GM18861 (cell line): ENCODE measurements around the gene CXCL16.

Experiments used
- ATAC-seq: cut with Tn5 transposase; IDR thresholded peaks from one replicate; pipeline ENCODE4 v1.9.1; 2021; ENCODE audit not compliant: unreplicated experiment

Gene CXCL16

DNA sequence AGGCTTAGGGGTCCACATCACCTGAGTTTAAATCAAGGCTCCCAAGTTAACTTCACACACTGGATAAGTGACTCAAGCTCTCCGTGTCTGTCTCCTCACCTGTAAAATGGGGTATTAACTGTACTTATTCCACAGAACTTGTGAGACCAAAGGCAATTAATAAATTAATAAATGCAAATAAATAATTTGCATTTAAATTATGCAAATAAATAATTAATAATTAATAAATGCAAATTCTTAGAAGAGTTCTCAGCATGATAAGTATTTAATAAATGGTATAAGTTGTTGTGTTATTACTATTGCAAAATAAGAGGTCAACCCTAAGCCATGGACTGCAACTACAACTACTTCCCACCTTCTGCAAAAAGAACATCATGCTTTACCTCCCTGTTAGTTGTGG lies 13.7 kb upstream of the CXCL16 start:
- ATAC-seq, result no peak

DNA sequence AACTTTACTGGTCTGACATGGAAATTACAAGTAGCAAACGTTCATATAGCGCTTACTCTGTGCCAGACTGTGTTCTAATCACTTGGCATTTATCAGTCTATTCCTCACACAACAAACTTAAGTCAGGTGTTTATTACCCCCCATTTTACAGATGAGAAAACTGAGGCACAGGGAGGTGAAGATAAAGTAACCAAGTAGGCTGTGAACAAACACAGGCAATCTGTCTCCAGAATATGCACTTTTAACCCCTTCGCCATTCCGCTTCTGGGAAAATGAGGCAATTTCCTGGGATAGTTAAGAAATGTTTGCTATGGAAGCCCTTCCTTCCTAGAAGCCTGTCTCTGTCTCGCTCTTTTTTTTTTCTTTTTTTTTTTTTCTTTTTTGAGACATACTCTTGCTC lies 12.2 kb upstream of the CXCL16 start:
- no peak for ATAC-seq

DNA sequence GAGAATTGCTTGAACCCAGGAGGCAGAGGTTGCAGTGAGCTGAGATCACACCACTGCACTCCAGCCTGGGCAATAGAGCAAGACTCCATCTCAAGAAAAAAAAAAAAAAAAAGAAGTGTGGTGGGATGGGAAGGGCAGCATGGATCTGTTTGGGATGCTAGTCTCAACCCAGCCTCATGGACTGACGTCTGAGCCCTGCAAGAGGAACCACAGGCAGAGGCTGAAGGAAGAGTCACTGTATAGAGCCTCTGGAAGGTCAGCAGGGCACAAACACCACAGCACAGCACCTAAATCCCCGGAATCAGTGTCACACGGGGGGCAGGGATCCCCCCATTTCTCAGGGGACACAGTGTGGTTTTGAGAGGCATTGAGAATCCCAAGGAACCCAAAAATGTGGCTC lies 10.9 kb upstream of the CXCL16 start:
- no peak for ATAC-seq

DNA sequence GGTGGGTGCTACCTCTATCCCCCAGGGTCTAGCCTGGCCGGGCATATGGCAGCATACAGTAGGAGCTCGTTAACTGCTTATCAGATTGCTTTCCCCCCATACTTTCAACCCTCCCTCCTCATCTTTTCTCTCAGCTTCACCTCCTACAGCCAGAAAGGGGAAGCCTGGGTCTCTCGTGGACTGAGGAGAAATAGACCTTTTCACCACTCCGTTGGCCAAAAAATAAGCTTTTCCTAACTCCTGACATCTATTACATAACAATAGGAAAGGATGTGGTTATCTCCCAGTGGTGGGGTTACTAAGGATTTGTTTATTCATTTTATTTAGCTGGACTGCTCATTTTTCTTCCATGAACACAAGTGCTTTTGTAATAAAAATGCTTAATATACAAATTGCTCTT lies 9.0 kb upstream of the CXCL16 start:
- ATAC-seq, result no peak

DNA sequence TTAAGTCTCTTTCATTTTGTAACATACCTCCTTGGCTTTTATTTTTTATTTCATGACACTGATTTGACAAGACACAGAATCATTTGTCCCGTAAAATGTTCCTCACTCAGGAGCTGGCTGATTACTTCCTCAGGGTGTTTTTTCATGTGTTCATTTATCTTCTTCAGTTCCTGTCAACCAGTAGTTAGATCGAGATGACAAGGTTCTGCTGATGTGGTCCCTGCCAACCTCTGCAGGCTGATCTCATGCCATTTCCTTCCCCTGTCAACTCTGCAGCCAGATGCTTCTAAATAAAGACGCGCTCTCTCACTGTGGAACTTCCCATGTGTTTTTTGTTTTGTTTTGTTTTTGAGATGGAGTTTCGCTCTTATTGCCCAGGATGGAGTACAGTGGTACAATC lies 8.1 kb upstream of the CXCL16 start:
- no peak for ATAC-seq

DNA sequence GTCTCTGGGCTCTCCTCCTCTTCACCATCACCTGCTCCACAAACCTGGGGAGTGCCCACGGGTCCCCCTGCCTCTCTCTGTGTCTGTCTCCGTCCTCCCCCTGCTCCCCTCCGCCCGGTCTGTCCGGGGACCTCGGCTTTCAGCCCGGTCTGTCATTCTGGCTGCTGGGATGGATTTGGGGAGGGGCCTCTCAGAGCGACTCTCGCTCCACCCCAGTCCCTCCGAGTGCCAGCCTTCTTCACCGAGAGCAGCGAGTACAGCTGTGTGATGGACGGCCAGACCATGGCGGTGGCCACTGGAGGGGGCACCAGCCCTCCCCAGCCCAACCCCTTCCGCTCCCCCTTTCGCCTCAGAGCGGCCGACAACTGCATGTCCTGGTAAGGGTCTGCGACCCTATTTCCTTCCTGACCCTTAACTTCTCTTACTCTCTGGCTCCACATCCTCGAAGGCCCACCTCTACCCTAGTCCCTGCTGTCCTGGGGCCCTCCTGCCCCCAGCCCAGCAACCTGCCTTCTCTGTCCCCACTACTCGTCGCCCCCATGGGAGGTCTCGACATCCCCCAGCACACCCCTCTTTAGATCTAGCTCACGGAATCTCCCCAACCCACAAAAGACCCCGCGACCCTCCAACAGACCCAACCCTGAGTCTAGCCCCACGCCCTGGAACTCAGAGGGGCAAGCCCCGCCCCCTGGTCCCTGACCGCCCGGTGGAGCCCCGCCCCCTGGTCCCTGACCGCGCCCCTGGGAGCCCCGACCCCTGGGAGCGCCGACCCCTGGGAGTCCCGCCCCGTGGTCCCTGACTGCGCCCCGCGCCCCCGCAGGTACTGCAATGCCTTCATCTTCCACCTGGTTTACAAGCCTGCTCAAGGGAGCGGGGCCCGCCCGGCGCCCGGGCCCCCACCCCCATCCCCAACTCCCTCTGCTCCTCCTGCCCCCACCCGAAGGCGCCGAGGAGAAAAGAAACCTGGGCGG lies 5.6 kb upstream of the CXCL16 start:
- ATAC-seq, result no peak

DNA sequence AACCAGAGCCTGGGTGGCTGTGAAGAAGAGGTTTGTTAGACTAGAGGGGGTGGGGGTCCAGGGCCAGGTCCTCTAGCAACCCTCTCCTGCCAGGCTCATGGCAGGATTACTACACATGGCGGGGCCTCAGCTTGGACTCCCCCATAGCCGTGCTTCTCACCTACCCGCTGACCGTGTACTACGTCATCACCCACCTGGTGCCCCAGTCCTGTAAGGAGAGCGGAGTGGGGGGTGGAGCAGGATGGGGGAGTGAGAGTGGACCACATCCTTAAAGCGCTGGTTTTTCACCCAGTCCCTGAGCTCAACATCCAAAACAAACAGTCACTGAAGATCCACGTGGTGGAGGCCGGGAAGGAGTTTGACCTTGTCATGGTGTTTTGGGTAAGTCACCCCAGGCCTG lies 4.2 kb upstream of the CXCL16 start:
- ATAC-seq, result no peak

DNA sequence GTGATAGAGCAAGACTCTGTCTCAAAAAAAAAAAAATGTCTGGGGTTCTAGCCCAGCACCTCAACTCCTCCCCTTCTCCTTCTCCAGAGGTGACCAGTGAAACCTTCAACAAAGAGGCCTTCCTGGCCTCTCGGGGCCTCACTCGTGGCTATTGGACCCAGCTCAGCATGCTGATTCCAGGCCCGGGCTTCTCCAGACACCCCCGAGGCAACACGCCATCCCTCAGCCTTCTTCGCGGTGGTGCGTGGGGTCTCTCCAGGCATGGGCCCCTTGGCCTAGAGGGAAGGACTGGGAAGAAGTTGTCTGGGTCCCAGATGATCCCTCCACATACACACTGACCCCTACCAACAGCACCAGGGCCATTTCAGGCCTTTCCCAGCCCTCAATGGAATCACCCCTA lies 3.5 kb upstream of the CXCL16 start:
- no peak for ATAC-seq

DNA sequence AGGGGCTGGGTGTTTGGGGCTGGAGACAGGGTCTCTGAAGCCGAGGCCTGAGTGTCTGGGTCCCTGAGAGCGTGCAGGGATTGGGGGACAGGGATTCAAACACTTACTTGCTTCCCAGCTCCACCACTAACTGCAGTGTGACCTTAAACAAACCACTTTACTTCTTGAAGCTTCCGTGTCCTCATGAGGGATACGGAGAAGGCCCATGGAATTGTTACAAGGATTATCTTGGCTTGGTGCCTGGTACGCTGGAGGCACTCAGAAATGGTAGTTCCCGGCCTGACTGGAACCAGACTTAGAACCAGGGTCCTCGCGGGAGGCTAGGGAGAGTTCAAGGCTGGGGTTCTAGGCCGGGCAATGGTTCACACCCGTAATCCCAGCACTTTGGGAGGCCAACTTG lies 2.9 kb upstream of the CXCL16 start:
- no peak for ATAC-seq

DNA sequence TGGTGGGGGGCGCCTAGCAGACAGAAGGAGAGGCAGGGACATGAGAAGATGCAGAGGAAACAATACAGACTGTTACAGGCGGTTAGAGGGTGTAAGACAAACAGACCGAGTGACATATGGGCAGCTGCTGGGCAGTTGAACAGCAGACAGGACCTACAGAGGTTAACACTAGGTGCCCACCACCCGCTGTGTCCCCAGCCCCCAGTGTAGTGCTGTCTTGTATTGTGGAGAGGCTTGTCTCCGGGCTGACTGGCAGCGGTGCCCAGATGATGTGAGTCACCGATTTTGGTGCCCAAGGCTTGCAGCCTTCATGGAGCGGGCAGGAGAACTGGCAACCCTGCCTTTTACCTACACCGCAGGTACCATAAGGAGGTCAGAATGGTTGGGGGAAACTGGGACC lies 2.4 kb upstream of the CXCL16 start:
- no peak for ATAC-seq

DNA sequence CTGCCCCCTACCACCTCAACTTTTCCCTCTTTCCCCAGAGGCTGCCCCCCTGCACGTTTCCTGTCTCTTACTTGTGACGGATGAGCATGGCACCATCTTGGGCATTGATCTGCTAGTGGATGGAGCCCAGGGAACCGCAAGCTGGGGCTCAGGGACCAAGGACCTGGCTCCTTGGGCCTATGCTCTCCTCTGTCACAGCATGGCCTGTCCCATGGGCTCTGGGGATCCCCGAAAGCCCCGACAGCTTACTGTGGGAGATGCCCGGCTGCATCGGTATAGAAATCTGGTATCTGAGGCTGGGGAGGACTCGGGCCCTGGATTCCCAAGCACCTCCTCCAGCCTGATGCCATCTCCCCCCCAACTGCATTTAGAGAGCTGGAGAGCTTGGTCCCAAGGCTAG lies 1.8 kb upstream of the CXCL16 start:
- no peak for ATAC-seq

DNA sequence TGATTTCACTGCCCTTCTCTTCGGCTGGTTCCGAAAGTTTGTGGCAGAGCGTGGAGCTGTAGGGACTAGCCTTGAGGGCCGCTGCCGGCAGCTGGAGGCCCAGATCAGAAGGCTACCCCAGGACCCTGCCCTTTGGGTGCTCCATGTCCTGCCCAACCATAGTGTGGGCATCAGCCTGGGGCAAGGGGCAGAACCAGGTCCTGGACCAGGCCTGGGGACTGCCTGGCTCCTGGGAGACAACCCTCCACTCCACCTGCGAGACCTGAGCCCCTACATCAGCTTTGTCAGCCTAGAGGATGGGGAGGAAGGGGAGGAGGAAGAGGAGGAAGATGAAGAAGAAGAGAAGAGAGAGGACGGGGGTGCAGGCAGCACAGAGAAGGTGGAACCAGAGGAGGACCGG lies 856 bp upstream of the CXCL16 start:
- ATAC-seq, result no peak

DNA sequence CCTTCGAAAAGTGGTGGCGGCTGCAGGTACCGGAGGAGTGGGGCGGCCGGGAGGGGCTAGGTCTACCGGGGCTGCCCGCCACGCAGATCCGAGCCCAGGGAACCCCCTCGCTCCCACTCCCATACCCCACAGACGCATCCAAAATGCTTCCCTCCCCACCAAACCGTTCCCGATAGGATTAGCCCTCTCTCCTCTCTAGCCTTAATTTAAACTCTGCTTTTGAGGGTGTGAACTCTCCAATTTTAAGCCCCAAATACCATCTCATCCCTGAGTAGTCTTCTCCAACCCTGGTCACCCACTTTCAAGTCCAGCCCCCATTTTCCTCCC lies 260 bp upstream of the CXCL16 start:
- no peak for ATAC-seq

DNA sequence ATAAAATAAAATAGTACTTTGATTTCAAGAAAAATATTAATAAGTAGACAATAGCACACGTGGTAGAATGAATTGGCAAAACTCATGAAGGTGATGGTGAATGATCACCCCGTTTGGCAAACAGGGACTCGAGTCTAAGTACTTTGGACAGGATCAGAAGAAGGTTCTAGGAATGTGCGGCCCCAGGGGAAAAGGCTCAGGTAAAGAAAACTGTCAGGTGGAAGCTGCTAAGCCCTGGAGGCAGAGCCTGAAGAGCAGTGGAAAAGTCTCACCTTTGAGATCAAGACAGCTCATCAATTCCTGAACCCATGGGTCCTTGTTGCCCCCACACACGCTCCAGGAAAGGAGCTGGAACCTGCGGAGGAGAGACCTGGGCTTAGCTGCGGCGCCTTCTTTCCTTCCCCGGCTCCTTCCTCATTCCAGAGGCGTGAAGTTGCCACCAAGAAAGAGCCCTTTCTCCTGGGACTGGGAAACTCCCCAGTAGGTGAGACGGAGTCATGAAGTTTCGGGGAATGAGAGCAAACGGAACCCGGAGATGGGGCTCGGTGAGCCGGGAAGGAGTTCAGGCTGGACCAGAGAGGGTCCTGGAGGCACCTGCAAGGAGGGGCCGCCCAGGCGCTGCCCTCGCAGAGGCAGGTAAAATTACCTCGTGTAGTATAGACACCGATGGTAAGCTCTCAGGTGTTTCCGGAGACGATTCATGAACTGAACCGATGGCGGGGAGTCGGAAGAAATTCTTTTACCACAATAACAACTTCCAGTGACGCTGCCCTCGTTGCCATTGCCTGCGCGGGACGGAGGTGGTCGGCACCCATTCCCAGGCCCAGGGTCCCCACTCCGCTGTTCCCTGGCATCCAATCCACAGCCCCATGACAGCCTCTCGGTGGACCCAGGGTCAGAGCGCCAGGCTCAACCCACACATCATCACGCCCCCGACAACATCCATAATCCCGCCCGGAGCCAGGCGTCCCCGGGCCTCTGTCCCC lies 1.3 kb downstream of the CXCL16 start:
- ATAC-seq, result no peak

DNA sequence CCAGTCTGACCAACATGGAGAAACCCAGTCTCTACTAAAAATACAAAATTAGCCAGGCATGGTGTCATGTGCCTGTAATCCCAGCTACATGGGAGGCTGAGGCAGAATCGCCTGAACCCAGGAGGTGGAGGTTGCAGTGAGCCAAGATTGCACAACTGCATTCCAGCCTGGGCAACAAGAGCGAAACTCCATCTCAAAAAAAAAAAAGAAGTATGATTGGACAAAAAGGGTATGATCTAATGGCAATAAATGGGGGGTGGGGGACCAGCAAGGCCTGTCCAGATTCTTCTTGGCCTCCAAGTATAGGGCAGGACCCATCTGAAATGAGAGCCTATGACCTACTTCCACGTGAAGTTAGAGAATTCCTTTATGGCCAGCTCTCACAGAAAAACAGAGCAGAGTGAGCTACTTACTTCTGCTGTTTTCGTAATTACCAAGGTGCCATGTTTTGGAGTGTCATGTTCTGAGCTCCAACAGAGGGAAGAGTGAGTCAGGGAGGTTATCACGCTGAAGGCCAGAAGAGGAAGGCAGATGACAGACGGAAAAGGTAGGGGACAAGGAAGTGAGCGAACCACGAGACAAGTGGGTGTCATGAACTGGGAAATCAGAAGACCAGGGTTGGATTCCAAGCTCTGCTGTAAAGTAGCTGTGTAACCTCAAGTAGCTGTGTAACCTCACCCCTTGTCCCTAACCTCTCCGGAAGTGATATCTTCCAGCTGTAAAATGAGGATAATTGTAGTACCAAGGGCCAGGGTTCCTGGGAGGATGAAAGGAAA lies 3.7 kb downstream of the CXCL16 start:
- no peak for ATAC-seq

DNA sequence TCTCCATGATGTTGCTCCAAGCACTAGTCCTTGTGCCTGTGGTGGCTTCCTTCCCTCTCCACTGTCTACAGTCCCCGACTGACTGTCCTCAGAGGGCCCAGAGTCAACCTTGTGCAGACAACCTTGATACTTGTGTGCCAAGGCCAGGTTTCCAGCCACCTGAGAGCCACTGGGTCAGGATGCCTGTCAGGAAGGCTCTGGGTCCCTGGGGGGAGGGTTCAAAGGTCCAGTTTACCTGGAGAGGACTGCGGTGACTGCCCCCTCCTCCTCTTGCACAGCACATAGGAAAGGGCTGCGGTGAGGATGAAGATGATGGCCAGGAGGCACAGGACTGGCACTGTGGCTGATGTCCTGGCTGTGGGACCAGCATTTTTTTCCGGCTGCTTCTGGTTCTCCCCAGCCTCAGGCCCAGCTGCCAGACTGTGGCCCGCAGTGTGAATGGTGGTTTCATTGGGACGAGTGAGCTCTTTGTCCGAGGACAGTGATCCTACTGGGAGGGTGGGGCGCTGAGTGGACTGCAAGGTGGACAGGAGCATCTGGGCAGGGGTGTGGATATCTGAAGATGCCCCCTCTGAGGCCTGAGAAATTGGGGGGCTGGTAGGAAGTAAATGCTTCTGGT lies 4.8 kb downstream of the CXCL16 start:
- ATAC-seq, result no peak

DNA sequence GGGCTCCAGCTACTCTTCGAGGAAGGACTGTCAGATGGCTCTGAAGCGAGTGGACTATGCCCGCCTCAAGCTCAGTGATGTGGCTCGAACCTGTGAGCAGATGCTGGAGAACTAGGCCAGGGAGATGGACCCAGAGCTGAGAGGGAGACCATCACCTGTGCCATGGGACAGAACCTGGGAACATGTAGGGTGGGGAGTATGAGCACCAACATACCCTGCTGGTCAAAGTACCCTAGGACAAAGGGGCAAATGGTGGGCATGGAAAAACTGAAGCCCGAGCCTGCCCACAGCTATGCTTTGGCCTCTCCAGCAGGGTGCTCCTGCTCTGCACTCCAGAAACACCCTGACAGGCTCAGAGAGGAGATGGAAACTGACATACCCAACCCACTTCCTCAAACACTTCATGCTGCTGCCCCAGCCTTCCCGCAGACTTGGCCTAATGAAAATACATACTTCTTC lies 6.6 kb downstream of the CXCL16 start:
- ATAC-seq, result no peak

DNA sequence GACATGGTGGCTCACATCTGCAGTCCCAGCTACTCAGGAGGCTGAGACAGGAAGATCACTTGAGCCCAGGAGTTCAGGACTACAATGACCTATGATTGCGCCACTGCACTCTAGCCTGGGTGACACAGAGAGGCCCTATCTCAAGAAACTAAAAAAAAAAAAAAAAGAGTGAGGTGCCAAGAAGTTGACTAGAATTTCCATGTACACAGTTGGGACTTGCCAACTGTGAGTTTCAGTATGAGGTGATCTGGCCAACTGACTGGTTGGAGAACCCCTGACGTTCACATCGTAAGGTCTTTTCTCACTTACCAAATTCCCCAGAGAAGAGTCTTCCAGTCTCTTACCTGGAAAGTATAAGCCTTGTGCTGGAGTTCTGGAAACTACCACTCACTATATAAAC lies 11.6 kb downstream of the CXCL16 start:
- no peak for ATAC-seq

DNA sequence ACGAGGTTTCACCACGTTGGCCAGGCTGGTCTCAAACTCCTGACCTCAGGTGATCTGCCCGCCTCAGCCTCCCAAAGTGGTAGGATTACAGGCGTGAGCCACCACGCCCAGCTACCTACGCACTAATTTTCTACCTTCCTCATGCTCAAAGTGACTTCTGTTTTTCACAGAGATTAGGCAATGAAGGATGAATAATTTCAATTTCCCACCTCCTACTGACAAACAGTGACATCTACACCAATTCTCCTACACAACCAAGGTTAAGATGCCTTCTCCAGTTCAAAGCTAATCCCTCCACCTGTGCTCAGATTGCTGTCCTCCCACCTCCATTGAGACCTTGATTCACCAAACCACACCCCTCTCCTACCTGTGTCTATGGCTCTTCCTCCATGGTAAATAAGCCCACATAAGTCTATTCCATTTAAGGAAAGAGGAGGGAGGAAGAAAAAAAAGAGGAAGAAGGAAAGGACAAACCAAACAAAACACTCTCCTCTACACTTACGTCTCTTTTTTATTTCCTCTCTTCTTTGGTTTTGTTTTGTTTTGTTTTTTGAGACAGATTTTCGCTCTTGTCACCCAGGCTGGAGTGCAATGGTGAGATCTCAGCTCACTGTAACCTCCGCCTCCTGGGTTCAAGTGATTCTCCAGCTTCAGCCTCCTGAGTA lies 13.9 kb downstream of the CXCL16 start:
- ATAC-seq, result no peak

DNA sequence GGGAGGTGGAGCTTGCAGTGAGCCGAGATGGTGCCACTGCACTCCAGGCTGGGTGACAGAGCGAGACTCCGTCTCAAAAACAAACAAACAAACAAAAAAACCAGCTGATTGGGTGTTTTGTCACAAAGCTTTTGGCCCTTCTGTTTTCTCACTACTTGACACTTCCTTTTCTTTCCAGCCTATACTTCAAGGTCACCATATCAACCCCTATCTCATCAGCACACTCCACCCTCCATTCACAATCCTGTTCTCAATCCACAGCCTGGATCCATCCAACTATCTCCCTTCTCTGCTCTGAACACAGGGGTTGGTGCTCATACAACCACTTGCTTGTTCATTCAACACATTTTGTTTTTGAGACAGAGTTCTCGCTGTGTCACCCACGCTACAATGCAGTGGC lies 15.1 kb downstream of the CXCL16 start:
- ATAC-seq, result no peak
